Measurements from ENCODE around the gene LMF1. TPM values are rescaled to one million over a fixed set of nuclear protein-coding genes. Genes with fewer than 3 reads are reported as not detected.

The LMF1 gene
- total and polyA plus RNA-seq, 4 donors: 8.8 to 75.0 (median 28.3) TPM

GRCh38 chr16:830871-831570 is 139.8 kb downstream of the LMF1 start:
- Histone ChIP-seq H3K27ac (ENCODE audit: low read depth in 1 of 2, low read length in 2 of 2) (no peak overlapping the region), H3K36me3 (ENCODE audit: control insufficient read depth in 1 of 2, insufficient read depth in 2 of 2, low read length in 1 of 2) (no peaks in the 10 kb centered on the region), H3K4me3 (ENCODE audit: low read length in 2 of 2) (no peak overlapping the region), H3K27me3 (ENCODE audit: control insufficient read depth in 1 of 2, insufficient read depth in 2 of 2, low read length in 1 of 2) (no peaks in the 10 kb centered on the region), H3K9me3 (ENCODE audit: control insufficient read depth, low read length) (peaks cover 5% of the 10 kb centered on the region), H3K4me1 (ENCODE audit: control insufficient read depth in 1 of 2, insufficient read depth in 2 of 2, low read length in 2 of 2) (no peaks in the 10 kb centered on the region)
- DNase-seq: no peak
- ATAC-seq (ENCODE audit: low FRiP score): no peak
- 70 to 73% methylated on average over 24 of the region's 24 CpGs for WGBS, 2 donors
- intact Hi-C loops (cut with DNase I): no loop called here

GRCh38 chr16:830107-830870 is 140.5 kb downstream of the LMF1 start:
- H3K27ac ChIP-seq (ENCODE audit: low read depth in 1 of 2, low read length in 2 of 2): no peak overlapping the region
- no peaks in the 10 kb centered on the region for H3K27me3 ChIP-seq (ENCODE audit: control insufficient read depth in 1 of 2, insufficient read depth in 2 of 2, low read length in 1 of 2)
- 88 to 89% methylated on average over 41 to 43 of the region's 43 CpGs for WGBS, 2 donors
- DNase-seq (no peak), ATAC-seq (ENCODE audit: low FRiP score) (no peak)
- no peak overlapping the region for H3K4me3 ChIP-seq (ENCODE audit: low read length in 2 of 2)
- intact Hi-C loops (cut with DNase I): no loop called here
- H3K36me3 ChIP-seq (ENCODE audit: control insufficient read depth in 1 of 2, insufficient read depth in 2 of 2, low read length in 1 of 2): no peaks in the 10 kb centered on the region
- H3K9me3 ChIP-seq (ENCODE audit: control insufficient read depth, low read length): peaks cover 2% of the 10 kb centered on the region
- no peaks in the 10 kb centered on the region for H3K4me1 ChIP-seq (ENCODE audit: control insufficient read depth in 1 of 2, insufficient read depth in 2 of 2, low read length in 2 of 2)

GRCh38 chr16:828891-829290 is 141.9 kb downstream of the LMF1 start:
- DNase-seq (no peak), ATAC-seq (ENCODE audit: low FRiP score) (no peak)
- WGBS, 2 donors: 83 to 86% methylated on average over 17 of the region's 17 CpGs
- H3K4me3 ChIP-seq (ENCODE audit: low read length in 2 of 2): no peak overlapping the region
- no peak overlapping the region for H3K27ac ChIP-seq (ENCODE audit: low read depth in 1 of 2, low read length in 2 of 2)
- H3K36me3 ChIP-seq (ENCODE audit: control insufficient read depth in 1 of 2, insufficient read depth in 2 of 2, low read length in 1 of 2): no peaks in the 10 kb centered on the region
- H3K9me3 ChIP-seq (ENCODE audit: control insufficient read depth, low read length): peaks cover 2% of the 10 kb centered on the region
- intact Hi-C loops (cut with DNase I): no loop called here
- no peaks in the 10 kb centered on the region for H3K27me3 ChIP-seq (ENCODE audit: control insufficient read depth in 1 of 2, insufficient read depth in 2 of 2, low read length in 1 of 2)
- H3K4me1 ChIP-seq (ENCODE audit: control insufficient read depth in 1 of 2, insufficient read depth in 2 of 2, low read length in 2 of 2): no peaks in the 10 kb centered on the region

GRCh38 chr16:827513-827912 is 143.3 kb downstream of the LMF1 start:
- H3K9me3 ChIP-seq (ENCODE audit: control insufficient read depth, low read length): no peaks in the 10 kb centered on the region
- H3K36me3 ChIP-seq (ENCODE audit: control insufficient read depth in 1 of 2, insufficient read depth in 2 of 2, low read length in 1 of 2): no peaks in the 10 kb centered on the region
- H3K4me1 ChIP-seq (ENCODE audit: control insufficient read depth in 1 of 2, insufficient read depth in 2 of 2, low read length in 2 of 2): no peaks in the 10 kb centered on the region
- H3K4me3 ChIP-seq (ENCODE audit: low read length in 2 of 2): no peak overlapping the region
- WGBS, 2 donors: 92 to 94% methylated on average over 24 of the region's 24 CpGs
- ATAC-seq (ENCODE audit: low FRiP score): no peak
- intact Hi-C loops (cut with DNase I): no loop called here
- H3K27me3 ChIP-seq (ENCODE audit: control insufficient read depth in 1 of 2, insufficient read depth in 2 of 2, low read length in 1 of 2): no peaks in the 10 kb centered on the region
- no peak for DNase-seq
- H3K27ac ChIP-seq (ENCODE audit: low read depth in 1 of 2, low read length in 2 of 2): no peak overlapping the region

- Histone ChIP-seq H3K36me3 (ENCODE audit: control insufficient read depth in 1 of 2, insufficient read depth in 2 of 2, low read length in 1 of 2) (no peaks in the 10 kb centered on the region), H3K9me3 (ENCODE audit: control insufficient read depth, low read length) (no peaks in the 10 kb centered on the region), H3K4me1 (ENCODE audit: control insufficient read depth in 1 of 2, insufficient read depth in 2 of 2, low read length in 2 of 2) (no peaks in the 10 kb centered on the region), H3K4me3 (ENCODE audit: low read length in 2 of 2) (no peak overlapping the region), H3K27ac (ENCODE audit: low read depth in 1 of 2, low read length in 2 of 2) (no peak overlapping the region), H3K27me3 (ENCODE audit: control insufficient read depth in 1 of 2, insufficient read depth in 2 of 2, low read length in 1 of 2) (no peaks in the 10 kb centered on the region)
- no peak for ATAC-seq (ENCODE audit: low FRiP score)
- WGBS, 2 donors: 6 to 16% methylated on average over 36 of the region's 36 CpGs
- intact Hi-C loops (cut with DNase I): no loop called here
- no peak for DNase-seq
Observed at GRCh38 chr16:825341-826061, 145.3 kb downstream of the LMF1 start.

- intact Hi-C loops (cut with DNase I): no loop called here
- Histone ChIP-seq H3K4me1 (ENCODE audit: control insufficient read depth in 1 of 2, insufficient read depth in 2 of 2, low read length in 2 of 2) (no peaks in the 10 kb centered on the region), H3K9me3 (ENCODE audit: control insufficient read depth, low read length) (no peaks in the 10 kb centered on the region), H3K27ac (ENCODE audit: low read depth in 1 of 2, low read length in 2 of 2) (no peak overlapping the region), H3K27me3 (ENCODE audit: control insufficient read depth in 1 of 2, insufficient read depth in 2 of 2, low read length in 1 of 2) (no peaks in the 10 kb centered on the region), H3K36me3 (ENCODE audit: control insufficient read depth in 1 of 2, insufficient read depth in 2 of 2, low read length in 1 of 2) (no peaks in the 10 kb centered on the region), H3K4me3 (ENCODE audit: low read length in 2 of 2) (no peak overlapping the region)
- no peak for DNase-seq
- no peak for ATAC-seq (ENCODE audit: low FRiP score)
- WGBS, 2 donors: 88 to 92% methylated on average over 24 to 25 of the region's 25 CpGs
Observed at GRCh38 chr16:824601-825000, 146.2 kb downstream of the LMF1 start.

- WGBS, 2 donors: 84 to 85% methylated on average over 21 to 22 of the region's 22 CpGs
- intact Hi-C loops (cut with DNase I): no loop called here
- no peak overlapping the region for H3K27ac ChIP-seq (ENCODE audit: low read depth in 1 of 2, low read length in 2 of 2)
- no peaks in the 10 kb centered on the region for H3K9me3 ChIP-seq (ENCODE audit: control insufficient read depth, low read length)
- DNase-seq (no peak), ATAC-seq (ENCODE audit: low FRiP score) (peak; percentile 34)
- H3K4me3 ChIP-seq (ENCODE audit: low read length in 2 of 2): no peak overlapping the region
- H3K27me3 ChIP-seq (ENCODE audit: control insufficient read depth in 1 of 2, insufficient read depth in 2 of 2, low read length in 1 of 2): no peaks in the 10 kb centered on the region
- no peaks in the 10 kb centered on the region for H3K4me1 ChIP-seq (ENCODE audit: control insufficient read depth in 1 of 2, insufficient read depth in 2 of 2, low read length in 2 of 2)
- no peaks in the 10 kb centered on the region for H3K36me3 ChIP-seq (ENCODE audit: control insufficient read depth in 1 of 2, insufficient read depth in 2 of 2, low read length in 1 of 2)
Observed at GRCh38 chr16:824194-824593, 146.6 kb downstream of the LMF1 start.

GRCh38 chr16:822909-823297 is 147.9 kb downstream of the LMF1 start:
- no peak for ATAC-seq (ENCODE audit: low FRiP score)
- 87 to 88% methylated on average over 9 of the region's 9 CpGs for WGBS, 2 donors
- Histone ChIP-seq H3K27ac (ENCODE audit: low read depth in 1 of 2, low read length in 2 of 2) (no peak overlapping the region), H3K36me3 (ENCODE audit: control insufficient read depth in 1 of 2, insufficient read depth in 2 of 2, low read length in 1 of 2) (no peaks in the 10 kb centered on the region), H3K9me3 (ENCODE audit: control insufficient read depth, low read length) (no peaks in the 10 kb centered on the region), H3K27me3 (ENCODE audit: control insufficient read depth in 1 of 2, insufficient read depth in 2 of 2, low read length in 1 of 2) (no peaks in the 10 kb centered on the region), H3K4me1 (ENCODE audit: control insufficient read depth in 1 of 2, insufficient read depth in 2 of 2, low read length in 2 of 2) (no peaks in the 10 kb centered on the region), H3K4me3 (ENCODE audit: low read length in 2 of 2) (no peak overlapping the region)
- DNase-seq: no peak
- intact Hi-C loops (cut with DNase I): no loop called here

All from aorta (tissue), 5 donors.